T-helper 9 cell (primary cell): Measurements from ENCODE around the gene EDDM13.
"Not testable (repeated sequence)": the region's sequence is repeated elsewhere in the genome, so short reads cannot be mapped to it uniquely, and the experiment has no call there.

Experiments used
- DNase-seq: peaks from one replicate; pipeline ENCODE4 v3.0.0-alpha.2; 2020

The EDDM13 gene

GRCh38 chr19:56295531-56296455 lies 23.2 kb downstream of the EDDM13 start:
- no peak for DNase-seq

- DNase-seq = no peak
These were observed 24.5 kb downstream of the EDDM13 start for GRCh38 chr19:56297010-56297409.

- no peak for DNase-seq
These were observed 27.1 kb downstream of the EDDM13 start for GRCh38 chr19:56299688-56300087.

- DNase-seq = no peak
These were observed 28.6 kb downstream of the EDDM13 start for GRCh38 chr19:56301155-56301554.

GRCh38 chr19:56301886-56302620 lies 29.5 kb downstream of the EDDM13 start:
- no peak for DNase-seq

- no peak for DNase-seq
These were observed 31.7 kb downstream of the EDDM13 start for GRCh38 chr19:56304243-56304642.

- DNase-seq = no peak
These were observed 33.5 kb downstream of the EDDM13 start for GRCh38 chr19:56306016-56306415.

- DNase-seq = not testable (repeated sequence)
These were observed 34.5 kb downstream of the EDDM13 start for GRCh38 chr19:56307062-56307461.

GRCh38 chr19:56308792-56309191 lies 36.2 kb downstream of the EDDM13 start:
- DNase-seq = no peak

- DNase-seq = peak; percentile 35
These were observed 37.1 kb downstream of the EDDM13 start for GRCh38 chr19:56309511-56310185.

GRCh38 chr19:56310462-56310861 lies 37.9 kb downstream of the EDDM13 start:
- DNase-seq = no peak

- no peak for DNase-seq
These were observed 39.8 kb downstream of the EDDM13 start for GRCh38 chr19:56312342-56312741.

- no peak for DNase-seq
These were observed 40.5 kb downstream of the EDDM13 start for GRCh38 chr19:56312787-56313657.

GRCh38 chr19:56314018-56314380 lies 41.5 kb downstream of the EDDM13 start:
- DNase-seq = no peak

GRCh38 chr19:56314381-56315076 lies 42.0 kb downstream of the EDDM13 start, which contains the start of gene ZSCAN5A:
TSS of gene ZSCAN5A (minus strand) at chr19:56314839. CDS start at chr19:56225046, 89,793 bp downstream.
- peak; percentile 98 for DNase-seq

- peak; percentile 79 for DNase-seq
These were observed 42.7 kb downstream of the EDDM13 start for GRCh38 chr19:56315077-56315828.

- no peak for DNase-seq
These were observed 44.2 kb downstream of the EDDM13 start for GRCh38 chr19:56316728-56317127.

GRCh38 chr19:56317749-56318148 lies 45.2 kb downstream of the EDDM13 start:
- DNase-seq = no peak

GRCh38 chr19:56319991-56320390 lies 47.4 kb downstream of the EDDM13 start:
- no peak for DNase-seq

- DNase-seq = no peak
These were observed 48.9 kb downstream of the EDDM13 start for GRCh38 chr19:56321254-56321988.
